ENCODE data around the gene FYB1. TPM values are rescaled to one million over a fixed set of nuclear protein-coding genes. Genes with fewer than 3 reads are reported as not detected.

The FYB1 gene
- total RNA-seq, 1 experiment from 2014 or later, result 0.52 TPM

DNA sequence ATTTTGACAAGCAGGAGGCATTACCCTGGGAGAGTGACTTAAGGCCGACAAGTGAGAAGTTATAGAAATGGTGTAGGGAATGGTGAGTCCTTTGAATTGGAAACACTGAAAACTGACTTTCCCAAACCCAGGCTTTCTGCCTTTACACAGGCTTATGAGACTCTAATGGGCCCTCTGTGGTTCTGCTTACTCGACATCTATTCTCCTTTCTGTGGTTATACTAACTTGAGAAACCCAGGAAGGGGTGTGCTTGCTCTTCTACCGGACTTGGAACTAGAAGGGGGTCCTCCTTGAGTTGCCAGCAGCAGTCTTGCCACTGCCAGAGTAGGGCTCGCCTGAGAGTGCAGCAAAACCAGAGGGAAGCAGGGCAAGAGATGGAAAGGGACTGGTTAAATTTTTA lies 63.3 kb downstream of the FYB1 start (continued):
- TF ChIP-seq ZNF317 (CRISPR knock-in tag; IDR thresholded peaks at IDR 0.05; ENCODE audit: borderline replicate concordance, low read depth) (no peak), JUN (CRISPR knock-in tag; IDR thresholded peaks at IDR 0.05) (no peak)
- TF ChIP-seq, protein P1, sequence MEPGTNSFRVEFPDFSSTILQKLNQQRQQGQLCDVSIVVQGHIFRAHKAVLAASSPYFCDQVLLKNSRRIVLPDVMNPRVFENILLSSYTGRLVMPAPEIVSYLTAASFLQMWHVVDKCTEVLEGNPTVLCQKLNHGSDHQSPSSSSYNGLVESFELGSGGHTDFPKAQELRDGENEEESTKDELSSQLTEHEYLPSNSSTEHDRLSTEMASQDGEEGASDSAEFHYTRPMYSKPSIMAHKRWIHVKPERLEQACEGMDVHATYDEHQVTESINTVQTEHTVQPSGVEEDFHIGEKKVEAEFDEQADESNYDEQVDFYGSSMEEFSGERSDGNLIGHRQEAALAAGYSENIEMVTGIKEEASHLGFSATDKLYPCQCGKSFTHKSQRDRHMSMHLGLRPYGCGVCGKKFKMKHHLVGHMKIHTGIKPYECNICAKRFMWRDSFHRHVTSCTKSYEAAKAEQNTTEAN (CRISPR knock-in tag; IDR thresholded peaks at IDR 0.05), result no peak

DNA sequence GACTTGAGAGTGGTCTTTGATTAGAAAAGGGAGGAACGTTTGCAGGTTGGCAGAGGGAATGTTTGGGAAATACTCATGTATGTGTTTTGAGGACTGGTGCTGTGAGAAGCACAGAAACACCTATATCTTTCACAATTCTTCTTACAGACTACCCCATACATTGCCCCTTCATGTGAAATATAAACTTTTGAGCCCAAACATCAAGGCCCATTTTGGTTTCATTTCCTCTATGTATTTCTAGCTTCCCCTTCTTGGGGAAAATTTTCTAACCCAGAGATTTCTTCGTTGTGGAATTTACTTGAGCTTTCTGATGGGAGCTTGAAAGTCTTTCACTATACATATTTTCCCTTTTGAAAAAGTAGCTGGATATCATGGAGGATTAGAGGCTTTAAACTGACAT lies 67.6 kb downstream of the FYB1 start:
- H3K4me1 Mint-ChIP-seq, result peaks cover 16% of the 10 kb centered on the region
- H3K9me3 Mint-ChIP-seq, result 0 out of 2 replicates have a peak, but pooled peaks cover 6% of the 10 kb centered on the region
- ChIA-PET CTCF (no interaction called here), POLR2A (no interaction called here)
- ATAC-seq (no peak), DNase-seq (ENCODE audit: low spot score) (no peak)
- no peaks in the 10 kb centered on the region for H3K27me3 Mint-ChIP-seq (ENCODE audit: low read depth)
- no peaks in the 10 kb centered on the region for H3K36me3 Mint-ChIP-seq
- TF ChIP-seq, protein P2, sequence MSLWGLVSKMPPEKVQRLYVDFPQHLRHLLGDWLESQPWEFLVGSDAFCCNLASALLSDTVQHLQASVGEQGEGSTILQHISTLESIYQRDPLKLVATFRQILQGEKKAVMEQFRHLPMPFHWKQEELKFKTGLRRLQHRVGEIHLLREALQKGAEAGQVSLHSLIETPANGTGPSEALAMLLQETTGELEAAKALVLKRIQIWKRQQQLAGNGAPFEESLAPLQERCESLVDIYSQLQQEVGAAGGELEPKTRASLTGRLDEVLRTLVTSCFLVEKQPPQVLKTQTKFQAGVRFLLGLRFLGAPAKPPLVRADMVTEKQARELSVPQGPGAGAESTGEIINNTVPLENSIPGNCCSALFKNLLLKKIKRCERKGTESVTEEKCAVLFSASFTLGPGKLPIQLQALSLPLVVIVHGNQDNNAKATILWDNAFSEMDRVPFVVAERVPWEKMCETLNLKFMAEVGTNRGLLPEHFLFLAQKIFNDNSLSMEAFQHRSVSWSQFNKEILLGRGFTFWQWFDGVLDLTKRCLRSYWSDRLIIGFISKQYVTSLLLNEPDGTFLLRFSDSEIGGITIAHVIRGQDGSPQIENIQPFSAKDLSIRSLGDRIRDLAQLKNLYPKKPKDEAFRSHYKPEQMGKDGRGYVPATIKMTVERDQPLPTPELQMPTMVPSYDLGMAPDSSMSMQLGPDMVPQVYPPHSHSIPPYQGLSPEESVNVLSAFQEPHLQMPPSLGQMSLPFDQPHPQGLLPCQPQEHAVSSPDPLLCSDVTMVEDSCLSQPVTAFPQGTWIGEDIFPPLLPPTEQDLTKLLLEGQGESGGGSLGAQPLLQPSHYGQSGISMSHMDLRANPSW (CRISPR knock-in tag; conservative IDR thresholded peaks at IDR 0.05; ENCODE audit: low read depth), result no peak
- TF ChIP-seq ZNF263 (CRISPR knock-in tag; IDR thresholded peaks at IDR 0.05; ENCODE audit: low read depth), result no peak
- no peak for TF ChIP-seq ZNF121 (CRISPR knock-in tag; IDR thresholded peaks at IDR 0.05)
- no peak for TF ChIP-seq ZNF219 (CRISPR knock-in tag; IDR thresholded peaks at IDR 0.05; ENCODE audit: borderline replicate concordance)
- TF ChIP-seq ZNF138 (CRISPR knock-in tag; conservative IDR thresholded peaks at IDR 0.05), result no peak
- no peak for TF ChIP-seq SP1 (CRISPR knock-in tag; conservative IDR thresholded peaks at IDR 0.05)
- TF ChIP-seq, protein P3, sequence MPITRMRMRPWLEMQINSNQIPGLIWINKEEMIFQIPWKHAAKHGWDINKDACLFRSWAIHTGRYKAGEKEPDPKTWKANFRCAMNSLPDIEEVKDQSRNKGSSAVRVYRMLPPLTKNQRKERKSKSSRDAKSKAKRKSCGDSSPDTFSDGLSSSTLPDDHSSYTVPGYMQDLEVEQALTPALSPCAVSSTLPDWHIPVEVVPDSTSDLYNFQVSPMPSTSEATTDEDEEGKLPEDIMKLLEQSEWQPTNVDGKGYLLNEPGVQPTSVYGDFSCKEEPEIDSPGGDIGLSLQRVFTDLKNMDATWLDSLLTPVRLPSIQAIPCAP (CRISPR knock-in tag; IDR thresholded peaks at IDR 0.05), result no peak
- TF ChIP-seq, protein P4, sequence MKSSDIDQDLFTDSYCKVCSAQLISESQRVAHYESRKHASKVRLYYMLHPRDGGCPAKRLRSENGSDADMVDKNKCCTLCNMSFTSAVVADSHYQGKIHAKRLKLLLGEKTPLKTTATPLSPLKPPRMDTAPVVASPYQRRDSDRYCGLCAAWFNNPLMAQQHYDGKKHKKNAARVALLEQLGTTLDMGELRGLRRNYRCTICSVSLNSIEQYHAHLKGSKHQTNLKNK (CRISPR knock-in tag; IDR thresholded peaks at IDR 0.05), result no peak
- TF ChIP-seq PRRX2 (CRISPR knock-in tag; IDR thresholded peaks at IDR 0.05), result no peak
- TF ChIP-seq ZBTB21 (CRISPR knock-in tag; IDR thresholded peaks at IDR 0.05; ENCODE audit: borderline replicate concordance), result no peak
- no peak for TF ChIP-seq EMX1 (CRISPR knock-in tag; IDR thresholded peaks at IDR 0.05)
- TF ChIP-seq, protein P5, sequence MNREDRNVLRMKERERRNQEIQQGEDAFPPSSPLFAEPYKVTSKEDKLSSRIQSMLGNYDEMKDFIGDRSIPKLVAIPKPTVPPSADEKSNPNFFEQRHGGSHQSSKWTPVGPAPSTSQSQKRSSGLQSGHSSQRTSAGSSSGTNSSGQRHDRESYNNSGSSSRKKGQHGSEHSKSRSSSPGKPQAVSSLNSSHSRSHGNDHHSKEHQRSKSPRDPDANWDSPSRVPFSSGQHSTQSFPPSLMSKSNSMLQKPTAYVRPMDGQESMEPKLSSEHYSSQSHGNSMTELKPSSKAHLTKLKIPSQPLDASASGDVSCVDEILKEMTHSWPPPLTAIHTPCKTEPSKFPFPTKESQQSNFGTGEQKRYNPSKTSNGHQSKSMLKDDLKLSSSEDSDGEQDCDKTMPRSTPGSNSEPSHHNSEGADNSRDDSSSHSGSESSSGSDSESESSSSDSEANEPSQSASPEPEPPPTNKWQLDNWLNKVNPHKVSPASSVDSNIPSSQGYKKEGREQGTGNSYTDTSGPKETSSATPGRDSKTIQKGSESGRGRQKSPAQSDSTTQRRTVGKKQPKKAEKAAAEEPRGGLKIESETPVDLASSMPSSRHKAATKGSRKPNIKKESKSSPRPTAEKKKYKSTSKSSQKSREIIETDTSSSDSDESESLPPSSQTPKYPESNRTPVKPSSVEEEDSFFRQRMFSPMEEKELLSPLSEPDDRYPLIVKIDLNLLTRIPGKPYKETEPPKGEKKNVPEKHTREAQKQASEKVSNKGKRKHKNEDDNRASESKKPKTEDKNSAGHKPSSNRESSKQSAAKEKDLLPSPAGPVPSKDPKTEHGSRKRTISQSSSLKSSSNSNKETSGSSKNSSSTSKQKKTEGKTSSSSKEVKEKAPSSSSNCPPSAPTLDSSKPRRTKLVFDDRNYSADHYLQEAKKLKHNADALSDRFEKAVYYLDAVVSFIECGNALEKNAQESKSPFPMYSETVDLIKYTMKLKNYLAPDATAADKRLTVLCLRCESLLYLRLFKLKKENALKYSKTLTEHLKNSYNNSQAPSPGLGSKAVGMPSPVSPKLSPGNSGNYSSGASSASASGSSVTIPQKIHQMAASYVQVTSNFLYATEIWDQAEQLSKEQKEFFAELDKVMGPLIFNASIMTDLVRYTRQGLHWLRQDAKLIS (CRISPR knock-in tag; IDR thresholded peaks at IDR 0.05; ENCODE audit: borderline replicate concordance), result no peak
- TF ChIP-seq FOXK1 (CRISPR knock-in tag; IDR thresholded peaks at IDR 0.05), result no peak
- no peak overlapping the region for H3K4me3 Mint-ChIP-seq
- no peak overlapping the region for H3K27ac Mint-ChIP-seq

Measured in WTC11 (cell line).